ENCODE results near the gene SLC39A7.

The SLC39A7 gene, protein sequence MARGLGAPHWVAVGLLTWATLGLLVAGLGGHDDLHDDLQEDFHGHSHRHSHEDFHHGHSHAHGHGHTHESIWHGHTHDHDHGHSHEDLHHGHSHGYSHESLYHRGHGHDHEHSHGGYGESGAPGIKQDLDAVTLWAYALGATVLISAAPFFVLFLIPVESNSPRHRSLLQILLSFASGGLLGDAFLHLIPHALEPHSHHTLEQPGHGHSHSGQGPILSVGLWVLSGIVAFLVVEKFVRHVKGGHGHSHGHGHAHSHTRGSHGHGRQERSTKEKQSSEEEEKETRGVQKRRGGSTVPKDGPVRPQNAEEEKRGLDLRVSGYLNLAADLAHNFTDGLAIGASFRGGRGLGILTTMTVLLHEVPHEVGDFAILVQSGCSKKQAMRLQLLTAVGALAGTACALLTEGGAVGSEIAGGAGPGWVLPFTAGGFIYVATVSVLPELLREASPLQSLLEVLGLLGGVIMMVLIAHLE

GRCh38 chr6:33200219-33201146, at the start of gene SLC39A7, which contains the start of gene RXRB:
TSS of gene SLC39A7 (plus strand) at chr6:33200867. CDS start at chr6:33201246, 379 bp downstream.
TSS of gene RXRB (minus strand) at chr6:33200665. CDS start at chr6:33200476, 189 bp downstream.
- DNase-seq (ENCODE audit: low read depth) = peak; percentile 96
- TF ChIP-seq, protein P1, sequence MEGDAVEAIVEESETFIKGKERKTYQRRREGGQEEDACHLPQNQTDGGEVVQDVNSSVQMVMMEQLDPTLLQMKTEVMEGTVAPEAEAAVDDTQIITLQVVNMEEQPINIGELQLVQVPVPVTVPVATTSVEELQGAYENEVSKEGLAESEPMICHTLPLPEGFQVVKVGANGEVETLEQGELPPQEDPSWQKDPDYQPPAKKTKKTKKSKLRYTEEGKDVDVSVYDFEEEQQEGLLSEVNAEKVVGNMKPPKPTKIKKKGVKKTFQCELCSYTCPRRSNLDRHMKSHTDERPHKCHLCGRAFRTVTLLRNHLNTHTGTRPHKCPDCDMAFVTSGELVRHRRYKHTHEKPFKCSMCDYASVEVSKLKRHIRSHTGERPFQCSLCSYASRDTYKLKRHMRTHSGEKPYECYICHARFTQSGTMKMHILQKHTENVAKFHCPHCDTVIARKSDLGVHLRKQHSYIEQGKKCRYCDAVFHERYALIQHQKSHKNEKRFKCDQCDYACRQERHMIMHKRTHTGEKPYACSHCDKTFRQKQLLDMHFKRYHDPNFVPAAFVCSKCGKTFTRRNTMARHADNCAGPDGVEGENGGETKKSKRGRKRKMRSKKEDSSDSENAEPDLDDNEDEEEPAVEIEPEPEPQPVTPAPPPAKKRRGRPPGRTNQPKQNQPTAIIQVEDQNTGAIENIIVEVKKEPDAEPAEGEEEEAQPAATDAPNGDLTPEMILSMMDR (IDR thresholded peaks at IDR 0.05; ENCODE audit: control insufficient read depth, insufficient read depth, low read depth, low read length, missing control alignments) = no peak
- peak within 1 kb of the TSS; percentile 90 for H3K4me3 ChIP-seq (ENCODE audit: control insufficient read depth, low read depth, low read length)

GRCh38 chr6:33151050-33151449, 49.6 kb upstream of the SLC39A7 start:
- TF ChIP-seq, protein P1 (IDR thresholded peaks at IDR 0.05; ENCODE audit: control insufficient read depth, insufficient read depth, low read depth, low read length, missing control alignments) = no peak
- DNase-seq (ENCODE audit: low read depth) = no peak
- no peak overlapping the region for H3K4me3 ChIP-seq (ENCODE audit: control insufficient read depth, low read depth, low read length)

DNA sequence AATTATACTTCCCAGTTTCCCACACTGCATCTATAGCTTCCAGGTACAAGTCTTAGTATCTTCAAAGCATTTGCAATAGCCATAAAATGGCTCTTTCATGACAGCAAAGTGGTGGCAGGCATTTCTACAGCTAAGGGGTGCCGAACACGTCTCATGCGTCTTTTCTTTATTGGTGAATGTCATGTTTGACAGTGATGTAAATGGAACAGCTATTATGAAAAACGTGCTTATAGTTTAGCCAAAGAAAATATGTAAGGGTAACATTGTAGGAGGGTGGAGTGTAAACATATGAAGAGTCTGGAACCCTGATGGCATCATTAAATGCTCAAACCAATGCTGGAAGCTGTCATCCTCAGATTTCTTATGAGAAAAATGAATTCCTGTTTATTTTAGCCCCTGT, 46.3 kb upstream of the SLC39A7 start:
- TF ChIP-seq, protein P1 (IDR thresholded peaks at IDR 0.05; ENCODE audit: control insufficient read depth, insufficient read depth, low read depth, low read length, missing control alignments) = no peak
- no peak for DNase-seq (ENCODE audit: low read depth)
- H3K4me3 ChIP-seq (ENCODE audit: control insufficient read depth, low read depth, low read length) = no peak overlapping the region

DNA sequence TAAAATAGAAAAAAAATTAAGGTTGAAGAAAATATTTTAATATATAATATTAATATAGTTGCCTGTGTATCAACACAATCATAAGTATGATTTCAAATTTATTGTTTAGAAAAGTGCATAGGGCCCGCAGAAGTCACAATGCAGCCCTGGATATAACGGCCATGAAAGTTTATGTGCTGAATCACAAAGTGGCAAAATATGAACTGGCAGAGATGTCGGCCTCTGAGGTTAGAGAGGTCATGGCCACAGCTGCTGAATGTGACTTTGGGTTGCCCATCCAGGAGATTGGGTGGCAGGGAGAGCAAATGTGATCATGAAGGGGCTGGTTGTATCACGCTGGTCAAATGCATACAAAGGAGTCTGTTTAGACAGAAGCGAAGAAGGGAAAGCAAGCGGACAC, 44.1 kb upstream of the SLC39A7 start:
- H3K4me3 ChIP-seq (ENCODE audit: control insufficient read depth, low read depth, low read length) = no peak overlapping the region
- no peak for DNase-seq (ENCODE audit: low read depth)

DNA sequence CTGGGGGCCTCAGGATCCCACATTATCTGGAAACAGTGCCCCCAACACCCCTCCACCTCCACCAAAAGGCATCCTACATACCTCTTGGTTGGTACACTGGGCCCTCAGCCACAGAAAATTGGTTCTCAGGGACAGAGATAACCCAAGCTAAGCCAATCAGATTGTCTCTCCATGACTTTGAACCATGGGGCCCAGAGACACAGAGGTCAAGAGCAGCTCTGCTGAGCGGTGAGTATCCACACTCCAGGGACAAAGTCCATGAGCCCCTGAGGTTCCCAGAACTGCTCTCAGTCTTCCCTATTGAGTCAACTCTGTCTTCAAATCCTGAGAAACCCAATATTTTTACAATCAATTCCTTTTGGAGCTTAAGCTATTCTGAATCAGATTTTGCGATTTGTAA, 43.7 kb upstream of the SLC39A7 start:
- no peak overlapping the region for H3K4me3 ChIP-seq (ENCODE audit: control insufficient read depth, low read depth, low read length)
- no peak for DNase-seq (ENCODE audit: low read depth)
- TF ChIP-seq, protein P1 (IDR thresholded peaks at IDR 0.05; ENCODE audit: control insufficient read depth, insufficient read depth, low read depth, low read length, missing control alignments) = no peak

More for the DNA sequence above, 44.1 kb upstream of the SLC39A7 start:
- TF ChIP-seq, protein P1 (IDR thresholded peaks at IDR 0.05; ENCODE audit: control insufficient read depth, insufficient read depth, low read depth, low read length, missing control alignments) = no peak

DNA sequence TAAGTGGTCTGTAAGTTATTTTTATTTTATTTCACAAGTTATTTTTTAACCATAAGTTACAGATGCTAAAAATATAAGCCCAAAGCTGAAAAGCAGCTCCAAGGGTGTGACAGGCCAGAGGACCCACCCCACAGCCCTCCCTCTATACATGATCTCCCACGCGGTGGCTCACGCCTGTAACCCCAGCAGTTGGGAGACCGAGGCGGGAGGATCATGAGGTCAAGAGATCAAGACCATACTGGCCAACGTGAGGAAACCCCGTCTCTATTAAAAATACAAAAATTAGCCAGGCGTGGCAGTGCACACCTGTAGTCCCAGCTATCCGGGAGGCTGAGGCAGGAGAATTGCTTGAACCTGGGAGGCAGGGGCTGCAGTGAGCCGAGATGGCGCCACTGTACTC, 40.6 kb upstream of the SLC39A7 start:
- TF ChIP-seq, protein P1 (IDR thresholded peaks at IDR 0.05; ENCODE audit: control insufficient read depth, insufficient read depth, low read depth, low read length, missing control alignments) = no peak
- DNase-seq (ENCODE audit: low read depth) = no peak
- no peak overlapping the region for H3K4me3 ChIP-seq (ENCODE audit: control insufficient read depth, low read depth, low read length)

Data from AG09309 (cell line).